CD14-positive monocyte (primary cell): ENCODE data around the gene PLAGL2. TPM values are rescaled to one million over a fixed set of nuclear protein-coding genes. Genes with fewer than 3 reads are reported as not detected.

Experiments
- DNase-seq, 3 donors: peaks; one replicate each; pipeline ENCODE4 v3.0.0-alpha.2; 2011 to 2022
- H2AFZ ChIP-seq: 2 replicates; pipeline ENCODE4 v1.6.0; 2012; ENCODE audit warnings: mild to moderate bottlenecking, low read depth, low read length, inconsistent platforms; ENCODE audit not compliant: insufficient read depth, poor library complexity, severe bottlenecking
- H3K27ac ChIP-seq, 2 donors: 1 replicate in 1 of 2; 2 replicates in 1 of 2; pipeline ENCODE4 v1.5.1; 2012 to 2013; ENCODE audit warnings: low read length in 2 of 2, control low read depth in 1 of 2, inconsistent platforms in 1 of 2, low read depth in 1 of 2, mild to moderate bottlenecking in 1 of 2
- H3K27me3 ChIP-seq, 2 donors: one replicate each; pipeline versions ENCODE4 v1.6.0 to v1.6.1; 2011 to 2013; ENCODE audit warnings: low read length in 2 of 2; ENCODE audit not compliant: control insufficient read depth in 2 of 2, insufficient read depth in 2 of 2
- H3K36me3 ChIP-seq, 2 donors: replicated peaks in 1 of 2; 1 replicate in 1 of 2; 2 replicates in 1 of 2; pipeline versions ENCODE4 v1.5.1 to v1.6.1; 2012 to 2013; ENCODE audit warnings: low read length in 2 of 2, control low read depth in 1 of 2, inconsistent platforms in 1 of 2, mild to moderate bottlenecking in 1 of 2; ENCODE audit not compliant: insufficient read depth in 2 of 2, control insufficient read depth in 1 of 2
- H3K4me1 ChIP-seq, 2 donors: 1 replicate in 1 of 2; 2 replicates in 1 of 2; pipeline versions ENCODE4 v1.5.1 to v1.6.1; 2012 to 2013; ENCODE audit warnings: low read length in 2 of 2, control low read depth in 1 of 2, inconsistent platforms in 1 of 2, mild to moderate bottlenecking in 1 of 2, moderate library complexity in 1 of 2; ENCODE audit not compliant: insufficient read depth in 2 of 2, control insufficient read depth in 1 of 2
- H3K4me2 ChIP-seq: replicated peaks from 2 replicates; pipeline ENCODE3; 2012; ENCODE audit warnings: low read length, moderate library complexity, mild to moderate bottlenecking; ENCODE audit not compliant: poor library complexity, severe bottlenecking; ENCODE audit errors: extremely low read depth
- H3K4me3 ChIP-seq, 3 experiments: fragments of 200-600 bp in 1 of 3; sonication (generic) in 1 of 3; replicated peaks in 1 of 3; 1 replicate in 2 of 3; 2 replicates in 1 of 3; pipeline ENCODE4 v1.5.1; 2011 to 2013; ENCODE audit warnings: low read length in 3 of 3, mild to moderate bottlenecking in 3 of 3, control low read depth in 2 of 3, low read depth in 2 of 3, inconsistent platforms in 1 of 3, moderate library complexity in 1 of 3
- H3K79me2 ChIP-seq: 2 replicates; pipeline ENCODE4 v1.6.0; 2012; ENCODE audit warnings: mild to moderate bottlenecking, control low read depth, inconsistent platforms, low read length, moderate library complexity; ENCODE audit not compliant: insufficient read depth
- H3K9ac ChIP-seq: 2 replicates; pipeline ENCODE4 v1.6.0; 2017; ENCODE audit warnings: low read length, mild to moderate bottlenecking; ENCODE audit not compliant: insufficient read depth, poor library complexity, severe bottlenecking
- H3K9me3 ChIP-seq, 2 donors: replicated peaks in 1 of 2; 1 replicate in 1 of 2; 2 replicates in 1 of 2; pipeline versions ENCODE4 v1.5.1 to v1.6.1; 2012 to 2013; ENCODE audit warnings: low read length in 2 of 2, control low read depth in 1 of 2; ENCODE audit not compliant: control insufficient read depth in 1 of 2, insufficient read depth in 1 of 2
- H4K20me1 ChIP-seq: 2 replicates; pipeline ENCODE4 v1.6.0; 2012; ENCODE audit warnings: mild to moderate bottlenecking, low read length, control low read depth, moderate library complexity; ENCODE audit not compliant: insufficient read depth
- H3K27ac Mint-ChIP-seq, 7 donors: one replicate each; pipeline ENCODE4 v1.8.0; 2020; ENCODE audit warnings: mild to moderate bottlenecking in 7 of 7, mixed read lengths in 7 of 7, moderate library complexity in 6 of 7, inconsistent platforms in 2 of 7
- H3K27me3 Mint-ChIP-seq, 3 donors: one replicate each; pipeline ENCODE4 v1.8.0; 2021 to 2022; ENCODE audit warnings: low read depth in 3 of 3, mild to moderate bottlenecking in 3 of 3, mixed read lengths in 3 of 3, moderate library complexity in 3 of 3, inconsistent platforms in 1 of 3
- H3K36me3 Mint-ChIP-seq, 2 donors: one replicate each; pipeline ENCODE4 v1.8.0; 2020; ENCODE audit warnings: mixed read lengths in 2 of 2, inconsistent platforms in 1 of 2, mild to moderate bottlenecking in 1 of 2
- H3K4me1 Mint-ChIP-seq: one replicate; pipeline ENCODE4 v1.8.0; 2020; ENCODE audit warnings: mild to moderate bottlenecking, mixed read lengths
- H3K4me3 Mint-ChIP-seq, 2 donors: one replicate each; pipeline ENCODE4 v1.8.0; 2020; ENCODE audit warnings: mild to moderate bottlenecking in 2 of 2, mixed read lengths in 2 of 2, moderate library complexity in 1 of 2
- H3K9me3 Mint-ChIP-seq, 7 donors: one replicate each; pipeline ENCODE4 v1.8.0; 2020 to 2022; ENCODE audit warnings: mixed read lengths in 7 of 7, mild to moderate bottlenecking in 6 of 7, moderate library complexity in 6 of 7, inconsistent platforms in 2 of 7
- CTCF ChIP-seq: fragments of 200-600 bp; IDR thresholded peaks from one replicate; pipeline ENCODE4 v1.8.0; 2022; ENCODE audit warnings: antibody characterized with exemption, mild to moderate bottlenecking
- WGBS: methylation state at CpG from one replicate; pipeline ENCODE4 v1.1.5; 2013; ENCODE audit warnings: missing lambda C conversion rate; ENCODE audit not compliant: insufficient coverage; 5-methylcytosine and 5-hydroxymethylcytosine counted together
- intact Hi-C, 2 donors: fragments of 100-400 bp; cut with micrococcal nuclease; formaldehyde crosslinking; loops; one replicate each; pipeline versions ENCODE4 v1.15.0 to v1.15.1; 2023
- polyA plus RNA-seq, 3 donors: library from polyadenylated mRNA; depleted of rRNA in 1 of 3; unstranded in 2 of 3; stranded (reverse) in 1 of 3; fragments of 300-500 nt in 2 of 3; fragments of >200 nt in 1 of 3; fragmentation: Illumina TruSeq in 2 of 3; gene quantifications; 1 replicate in 2 of 3; 2 replicates in 1 of 3; pipeline ENCODE4 v1.2.3, GENCODE V29; 2012 to 2021

Gene PLAGL2
- polyA plus RNA-seq, 3 donors, result 6.2 to 31.7 (median 14.7) TPM

GRCh38 chr20:32192698-32193097, 14.8 kb downstream of the PLAGL2 start:
- Histone ChIP-seq H2AFZ (no peak overlapping the region), H3K27me3 (no peaks in the 10 kb centered on the region), H3K27ac (no peak overlapping the region), H3K9ac (no peak overlapping the region), H4K20me1 (peaks cover 68% of the 10 kb centered on the region), H3K4me1 (peaks cover 16 to 21% of the 10 kb centered on the region in 2 donors), H3K9me3 (no peaks in the 10 kb centered on the region), H3K36me3 (peaks cover 50 to 54% of the 10 kb centered on the region in 2 donors), H3K4me3 (no peak overlapping the region), H3K79me2 (peaks cover 39% of the 10 kb centered on the region), H3K4me2 (no peak overlapping the region)
- no peak for TF ChIP-seq CTCF
- peaks cover 60 to 63% of the 10 kb centered on the region in 2 donors for H3K36me3 Mint-ChIP-seq
- DNase-seq, result no peak
- WGBS, result 100% methylated on average over 1 of the region's 3 CpGs
- H3K4me3 Mint-ChIP-seq, result no peak overlapping the region
- H3K27me3 Mint-ChIP-seq, result peaks cover 0 to 6% (median 6%) of the 10 kb centered on the region in 3 donors
- H3K9me3 Mint-ChIP-seq, result peaks cover 0 to 3% (median 0%) of the 10 kb centered on the region in 7 donors
- H3K4me1 Mint-ChIP-seq, result peaks cover 30% of the 10 kb centered on the region
- intact Hi-C loops, result no loop called here
- peak overlapping the region in 2 of 7 donors; percentile 27 to 63 for H3K27ac Mint-ChIP-seq

DNA sequence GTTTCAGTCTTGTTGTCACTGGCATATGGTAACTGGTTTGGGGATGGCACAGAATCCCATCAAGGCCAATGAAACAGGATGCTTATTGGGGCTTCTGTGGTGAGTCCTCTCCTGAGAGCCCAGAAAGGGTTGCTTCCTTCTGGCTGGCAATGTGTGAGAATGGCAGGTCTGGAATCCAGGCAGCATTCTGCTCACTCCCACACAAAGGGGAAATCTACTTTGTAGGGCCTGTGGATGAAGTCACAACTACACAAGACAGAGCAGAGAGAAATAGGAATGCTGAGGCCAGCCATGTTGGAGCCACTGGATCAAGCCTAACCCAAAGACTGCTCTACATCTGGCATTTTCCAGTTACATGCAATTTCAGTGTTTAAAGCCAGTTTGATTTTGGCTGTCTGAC, 15.7 kb downstream of the PLAGL2 start:
- DNase-seq, result no peak
- Histone ChIP-seq H4K20me1 (peaks cover 60% of the 10 kb centered on the region), H3K27me3 (no peaks in the 10 kb centered on the region), H3K4me2 (no peak overlapping the region), H3K79me2 (peaks cover 31% of the 10 kb centered on the region), H3K9me3 (no peaks in the 10 kb centered on the region), H3K4me1 (peaks cover 16 to 21% of the 10 kb centered on the region in 2 donors), H3K9ac (no peak overlapping the region), H2AFZ (no peak overlapping the region), H3K27ac (no peak overlapping the region), H3K4me3 (no peak overlapping the region), H3K36me3 (peaks cover 41 to 45% of the 10 kb centered on the region in 2 donors)
- no peak overlapping the region for H3K4me3 Mint-ChIP-seq
- intact Hi-C loops, result no loop called here
- TF ChIP-seq CTCF, result no peak
- H3K27ac Mint-ChIP-seq, result peak overlapping the region in 3 of 7 donors; percentile 25 to 85 (median 70)
- peaks cover 52 to 54% of the 10 kb centered on the region in 2 donors for H3K36me3 Mint-ChIP-seq
- peaks cover 30% of the 10 kb centered on the region for H3K4me1 Mint-ChIP-seq
- peaks cover 0 to 3% (median 0%) of the 10 kb centered on the region in 7 donors for H3K9me3 Mint-ChIP-seq
- peaks cover 0 to 6% (median 6%) of the 10 kb centered on the region in 3 donors for H3K27me3 Mint-ChIP-seq
